ENCODE results near the gene SERPINC1.
"Not testable (repeated sequence)": the region's sequence is repeated elsewhere in the genome, so short reads cannot be mapped to it uniquely, and the experiment has no call there.

The SERPINC1 gene

GRCh38 chr1:173864179-173864867, 52.8 kb downstream of the SERPINC1 start:
- Mint-ChIP-seq H3K4me1 (ENCODE audit: low read depth in 2 of 2) (peaks cover 43 to 46% of the 10 kb centered on the region in 2 donors), H3K27me3 (no peaks in the 10 kb centered on the region)

GRCh38 chr1:173863224-173864161, 53.6 kb downstream of the SERPINC1 start:
- Mint-ChIP-seq H3K27ac (peak overlapping the region; percentile 88 to 96), H3K4me1 (ENCODE audit: low read depth in 2 of 2) (peaks cover 38 to 39% of the 10 kb centered on the region in 2 donors), H3K4me3 (peak overlapping the region; percentile 19 to 88), H3K36me3 (ENCODE audit: insufficient read depth) (peaks cover 73% of the 10 kb centered on the region), H3K27me3 (no peaks in the 10 kb centered on the region), H3K9me3 (no peaks in the 10 kb centered on the region)
- ATAC-seq (replicated peaks) (no peak), DNase-seq (no peak)

More at GRCh38 chr1:173864179-173864867, 52.8 kb downstream of the SERPINC1 start:
- peaks cover 78% of the 10 kb centered on the region for H3K36me3 Mint-ChIP-seq (ENCODE audit: insufficient read depth)
- no peaks in the 10 kb centered on the region for H3K9me3 Mint-ChIP-seq
- peak overlapping the region; percentile 83 to 96 for H3K27ac Mint-ChIP-seq
- peak overlapping the region; percentile 88 to 99 for H3K4me3 Mint-ChIP-seq
- ATAC-seq (replicated peaks), result no peak
- no peak for DNase-seq

- peaks cover 35 to 39% of the 10 kb centered on the region in 2 donors for H3K4me1 Mint-ChIP-seq (ENCODE audit: low read depth in 2 of 2)
- no peak for ATAC-seq (replicated peaks)
- no peak for DNase-seq
- peak overlapping the region; percentile 88 to 96 for H3K27ac Mint-ChIP-seq
- no peak overlapping the region for H3K4me3 Mint-ChIP-seq
- no peaks in the 10 kb centered on the region for H3K9me3 Mint-ChIP-seq
- H3K27me3 Mint-ChIP-seq, result no peaks in the 10 kb centered on the region
- peaks cover 66% of the 10 kb centered on the region for H3K36me3 Mint-ChIP-seq (ENCODE audit: insufficient read depth)
These were observed 54.3 kb downstream of the SERPINC1 start for GRCh38 chr1:173862769-173863223.

DNA sequence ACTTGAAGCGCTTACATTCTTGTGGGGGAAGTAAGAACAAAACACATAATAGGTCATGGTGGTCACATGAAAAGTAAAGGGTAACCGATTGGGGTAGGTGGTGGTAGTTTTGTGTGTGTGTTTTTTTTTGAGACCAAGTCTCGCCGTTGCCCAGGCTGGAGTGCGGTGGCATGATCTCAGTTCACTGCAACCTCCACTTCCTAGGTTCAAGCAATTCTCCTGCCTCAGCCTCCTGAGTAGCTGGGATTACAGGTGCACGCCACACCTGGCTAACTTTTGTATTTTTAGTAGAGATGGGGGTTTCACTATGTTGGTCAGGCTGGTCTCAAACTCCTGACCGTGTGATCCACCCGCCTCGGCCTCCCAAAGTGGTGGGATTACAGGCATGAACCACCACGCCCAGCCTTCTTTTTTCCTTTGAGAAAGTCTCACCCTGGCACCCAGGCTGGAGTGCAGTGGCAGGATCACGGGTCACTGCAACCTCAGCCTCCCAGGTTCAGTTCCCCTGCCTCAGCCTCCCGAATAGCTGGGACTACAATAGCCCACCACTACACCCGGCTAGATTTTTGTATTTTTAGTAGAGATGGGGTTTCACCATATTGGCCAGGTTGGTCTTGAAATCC, 54.9 kb downstream of the SERPINC1 start:
- H3K36me3 Mint-ChIP-seq (ENCODE audit: insufficient read depth), result peaks cover 61% of the 10 kb centered on the region
- not testable (repeated sequence) for ATAC-seq (replicated peaks); DNase-seq; H3K27me3 Mint-ChIP-seq; H3K9me3 Mint-ChIP-seq; H3K4me3 Mint-ChIP-seq
- H3K27ac Mint-ChIP-seq, result peak overlapping the region; percentile 88 to 96
- peaks cover 32 to 38% of the 10 kb centered on the region in 2 donors for H3K4me1 Mint-ChIP-seq (ENCODE audit: low read depth in 2 of 2)

GRCh38 chr1:173861731-173862145, 55.4 kb downstream of the SERPINC1 start:
- Mint-ChIP-seq H3K9me3 (no peaks in the 10 kb centered on the region), H3K27ac (peak overlapping the region; percentile 88 to 96), H3K4me1 (ENCODE audit: low read depth in 2 of 2) (peaks cover 26 to 32% of the 10 kb centered on the region in 2 donors), H3K36me3 (ENCODE audit: insufficient read depth) (peaks cover 56% of the 10 kb centered on the region), H3K27me3 (no peaks in the 10 kb centered on the region), H3K4me3 (no peak overlapping the region)
- no peak for ATAC-seq (replicated peaks)
- no peak for DNase-seq

- Mint-ChIP-seq H3K27ac (peak overlapping the region in 1 of 2 donors; percentile 41), H3K27me3 (no peaks in the 10 kb centered on the region), H3K36me3 (ENCODE audit: insufficient read depth) (peaks cover 53% of the 10 kb centered on the region), H3K4me3 (no peak overlapping the region), H3K9me3 (no peaks in the 10 kb centered on the region), H3K4me1 (ENCODE audit: low read depth in 2 of 2) (peaks cover 10 to 16% of the 10 kb centered on the region in 2 donors)
- DNase-seq, result no peak
- ATAC-seq (replicated peaks), result no peak
These were observed 57.1 kb downstream of the SERPINC1 start for GRCh38 chr1:173860065-173860464.

DNA sequence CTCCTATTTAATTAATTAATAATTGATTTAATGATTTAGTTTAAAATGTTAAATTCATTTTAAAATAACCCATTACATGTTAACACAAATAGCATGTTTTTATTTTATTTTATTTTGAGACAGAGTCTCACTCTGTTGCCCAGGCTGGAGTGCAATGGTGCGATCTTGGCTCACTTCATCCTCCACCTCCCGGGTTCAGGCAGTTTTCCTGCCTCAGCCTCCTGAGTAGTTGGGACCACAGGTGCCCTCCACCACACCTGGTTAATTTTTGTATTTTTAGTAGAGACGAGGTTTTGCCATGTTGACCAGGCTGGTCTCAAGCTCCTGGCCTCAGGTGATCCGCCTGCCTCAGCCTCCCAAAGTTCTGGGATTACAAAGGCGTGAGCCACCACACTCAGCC, 57.6 kb downstream of the SERPINC1 start:
- not testable (repeated sequence) for H3K4me3 Mint-ChIP-seq; ATAC-seq (replicated peaks); H3K9me3 Mint-ChIP-seq; H3K27me3 Mint-ChIP-seq; DNase-seq
- peaks cover 53% of the 10 kb centered on the region for H3K36me3 Mint-ChIP-seq (ENCODE audit: insufficient read depth)
- peaks cover 6 to 11% of the 10 kb centered on the region in 2 donors for H3K4me1 Mint-ChIP-seq (ENCODE audit: low read depth in 2 of 2)
- H3K27ac Mint-ChIP-seq, result peak overlapping the region in 1 of 2 donors; percentile 41

DNA sequence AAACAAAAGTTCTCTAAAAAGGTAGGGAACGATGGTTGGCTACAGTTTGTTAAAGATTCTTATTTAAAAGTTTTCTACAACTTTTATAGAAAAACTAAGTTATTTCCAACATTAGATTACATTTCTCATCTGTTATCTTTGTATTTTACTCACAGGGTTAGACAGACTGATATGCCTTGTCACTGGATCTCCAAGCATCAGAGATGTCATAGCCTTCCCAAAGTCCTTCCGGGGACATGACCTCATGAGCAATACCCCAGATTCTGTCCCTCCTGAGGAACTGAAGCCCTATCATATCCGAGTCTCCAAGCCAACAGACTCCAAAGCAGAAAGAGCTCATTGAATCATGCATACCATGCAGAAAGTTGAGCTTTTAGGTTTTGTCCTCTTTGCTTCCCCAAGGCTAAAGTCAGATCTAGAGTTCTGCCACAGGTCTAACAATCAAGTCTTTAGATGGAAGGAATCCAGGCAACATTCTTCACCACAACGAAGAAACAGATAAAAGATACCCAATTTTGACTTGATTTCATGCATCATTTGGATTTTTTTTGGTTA, 59.7 kb downstream of the SERPINC1 start:
- ATAC-seq (replicated peaks) (no peak), DNase-seq (no peak)
- Mint-ChIP-seq H3K36me3 (ENCODE audit: insufficient read depth) (peaks cover 50% of the 10 kb centered on the region), H3K4me3 (no peak overlapping the region), H3K27ac (no peak overlapping the region), H3K27me3 (no peaks in the 10 kb centered on the region), H3K4me1 (ENCODE audit: low read depth in 2 of 2) (no peaks in the 10 kb centered on the region), H3K9me3 (no peaks in the 10 kb centered on the region)

GRCh38 chr1:173856903-173857302, 60.2 kb downstream of the SERPINC1 start:
- H3K4me3 Mint-ChIP-seq, result no peak overlapping the region
- peaks cover 49% of the 10 kb centered on the region for H3K36me3 Mint-ChIP-seq (ENCODE audit: insufficient read depth)
- H3K27ac Mint-ChIP-seq, result peak overlapping the region in 1 of 2 donors; percentile 24
- DNase-seq, result no peak
- no peak for ATAC-seq (replicated peaks)
- H3K9me3 Mint-ChIP-seq, result no peaks in the 10 kb centered on the region
- no peaks in the 10 kb centered on the region for H3K27me3 Mint-ChIP-seq
- H3K4me1 Mint-ChIP-seq (ENCODE audit: low read depth in 2 of 2), result no peaks in the 10 kb centered on the region

DNA sequence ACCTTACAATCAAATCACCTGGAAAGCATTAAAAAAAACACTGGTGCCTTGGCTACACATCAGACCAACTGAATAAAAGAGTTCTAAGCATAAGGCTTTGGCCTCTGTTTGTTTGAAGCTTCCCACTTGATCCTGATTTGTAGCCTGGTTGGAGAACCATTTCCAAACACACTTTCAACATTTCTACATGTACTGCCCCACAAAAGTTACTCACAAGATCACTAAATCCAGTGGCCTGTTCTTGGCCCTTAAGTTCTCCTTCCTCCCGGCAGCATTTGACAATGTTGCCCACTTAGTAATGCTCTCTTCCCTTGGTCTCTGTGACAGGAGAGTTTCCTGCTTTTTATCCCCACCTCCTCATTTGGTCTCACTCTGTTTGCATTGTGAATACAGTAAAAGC, 61.1 kb downstream of the SERPINC1 start:
- DNase-seq, result no peak
- no peak for ATAC-seq (replicated peaks)
- Mint-ChIP-seq H3K9me3 (no peaks in the 10 kb centered on the region), H3K27me3 (no peaks in the 10 kb centered on the region), H3K4me1 (ENCODE audit: low read depth in 2 of 2) (no peaks in the 10 kb centered on the region), H3K36me3 (ENCODE audit: insufficient read depth) (peaks cover 52% of the 10 kb centered on the region), H3K27ac (peak overlapping the region in 1 of 2 donors; percentile 67), H3K4me3 (no peak overlapping the region)

Measured in effector memory CD8-positive, alpha-beta T cell (primary cell).